GM23338 (cell line): ENCODE measurements around the gene SLCO3A1. TPM values are rescaled to one million over a fixed set of nuclear protein-coding genes. Genes with fewer than 3 reads are reported as not detected.

Source experiments
- ATAC-seq: fragments of 200-7000 bp; cut with Tn5 transposase; 3 replicates; pipeline ENCODE4 v1.9.1; 2020
- DNase-seq: peaks from one replicate; pipeline ENCODE4 v3.0.0-alpha.2; 2015; ENCODE audit warnings: low spot score
- H2AFZ ChIP-seq: fragments of 200-600 bp; sonication (generic); 2 replicates; pipeline ENCODE4 v1.8.0; 2016; ENCODE audit warnings: antibody characterized with exemption, mild to moderate bottlenecking, moderate library complexity
- H3F3A ChIP-seq: fragments of 200-600 bp; sonication (generic); replicated peaks from 2 replicates; pipeline ENCODE4 v1.8.0; 2017; ENCODE audit warnings: antibody characterized with exemption, mixed run types, low read depth
- H3K27ac ChIP-seq: fragments of 200-600 bp; sonication (generic); 2 replicates; pipeline ENCODE4 v1.6.1; 2016; ENCODE audit warnings: low read depth
- H3K27me3 ChIP-seq: fragments of 200-600 bp; sonication (generic); 2 replicates; pipeline ENCODE4 v1.8.0; 2016; ENCODE audit warnings: mild to moderate bottlenecking, mixed run types, moderate library complexity; ENCODE audit not compliant: insufficient read depth
- H3K36me3 ChIP-seq: fragments of 200-600 bp; sonication (generic); 2 replicates; pipeline ENCODE4 v1.8.0; 2016; ENCODE audit warnings: mild to moderate bottlenecking; ENCODE audit not compliant: insufficient read depth
- H3K4me1 ChIP-seq: fragments of 200-600 bp; sonication (generic); 2 replicates; pipeline ENCODE4 v1.8.0; 2016; ENCODE audit warnings: mild to moderate bottlenecking, moderate library complexity; ENCODE audit not compliant: insufficient read depth
- H3K4me2 ChIP-seq: fragments of 200-600 bp; sonication (generic); 2 replicates; pipeline ENCODE4 v1.7.1; 2017; ENCODE audit warnings: mixed run types
- H3K4me3 ChIP-seq: fragments of 200-600 bp; sonication (generic); 2 replicates; pipeline ENCODE4 v1.6.1; 2016; ENCODE audit warnings: mixed run types
- H3K79me2 ChIP-seq: fragments of 200-600 bp; sonication (generic); replicated peaks from 2 replicates; pipeline ENCODE4 v1.8.0; 2017; ENCODE audit warnings: mild to moderate bottlenecking; ENCODE audit not compliant: insufficient read depth
- H3K9me2 ChIP-seq: fragments of 200-600 bp; sonication (generic); 2 replicates; pipeline ENCODE4 v1.8.0; 2017; ENCODE audit not compliant: insufficient read depth
- H4K20me1 ChIP-seq: fragments of 200-600 bp; sonication (generic); replicated peaks from 2 replicates; pipeline ENCODE4 v1.8.0; 2017; ENCODE audit warnings: mild to moderate bottlenecking; ENCODE audit not compliant: insufficient read depth
- H3K27ac Mint-ChIP-seq: 2 replicates; pipeline ENCODE4 v1.8.0; 2020; ENCODE audit warnings: inconsistent platforms, mild to moderate bottlenecking, moderate library complexity, mixed read lengths
- H3K27me3 Mint-ChIP-seq: 3 replicates; pipeline ENCODE4 v1.8.0; 2022; ENCODE audit warnings: low read depth, mild to moderate bottlenecking, moderate library complexity, mixed read lengths, inconsistent platforms; ENCODE audit not compliant: insufficient read depth, poor library complexity
- H3K36me3 Mint-ChIP-seq: 3 replicates; pipeline ENCODE4 v1.8.0; 2021; ENCODE audit warnings: low read depth, mild to moderate bottlenecking, inconsistent platforms, moderate library complexity, mixed read lengths
- H3K4me1 Mint-ChIP-seq: 3 replicates; pipeline ENCODE4 v1.8.0; 2020; ENCODE audit warnings: mild to moderate bottlenecking, inconsistent platforms, mixed read lengths
- H3K4me3 Mint-ChIP-seq: 3 replicates; pipeline ENCODE4 v1.8.0; 2021; ENCODE audit warnings: moderate library complexity, mild to moderate bottlenecking, inconsistent platforms, mixed read lengths
- H3K9me3 Mint-ChIP-seq: 3 replicates; pipeline ENCODE4 v1.8.0; 2020; ENCODE audit warnings: moderate library complexity, mild to moderate bottlenecking, inconsistent platforms, mixed read lengths
- ETS1 ChIP-seq: IDR thresholded peaks from 2 replicates; pipeline ENCODE4 v1.6.1; 2016; ENCODE audit warnings: antibody characterized with exemption
- EZH2 ChIP-seq: fragments of 200-600 bp; sonication (generic); IDR thresholded peaks from one replicate; pipeline ENCODE4 v1.8.0; 2017; ENCODE audit warnings: antibody characterized with exemption, mild to moderate bottlenecking, low read depth; ENCODE audit not compliant: unreplicated experiment
- EZH2phosphoT487 ChIP-seq: fragments of 200-600 bp; sonication (generic); IDR thresholded peaks from one replicate; pipeline ENCODE4 v1.8.1; 2018; ENCODE audit warnings: antibody characterized with exemption; ENCODE audit not compliant: unreplicated experiment
- JUNB ChIP-seq: IDR thresholded peaks from one replicate; pipeline ENCODE4 v1.6.1; 2016; ENCODE audit warnings: antibody characterized with exemption; ENCODE audit not compliant: unreplicated experiment
- NANOG ChIP-seq: IDR thresholded peaks from 2 replicates; pipeline ENCODE4 v1.6.1; 2016; ENCODE audit warnings: antibody characterized with exemption, borderline replicate concordance
- POLR2AphosphoS5 ChIP-seq: IDR thresholded peaks from 2 replicates; pipeline ENCODE4 v1.6.1; 2016; ENCODE audit warnings: antibody characterized with exemption, low read depth
- REST ChIP-seq: IDR thresholded peaks from one replicate; pipeline ENCODE4 v1.6.1; 2018; ENCODE audit warnings: antibody characterized with exemption; ENCODE audit not compliant: unreplicated experiment
- STAT1 ChIP-seq: IDR thresholded peaks from one replicate; pipeline ENCODE4 v1.6.1; 2016; ENCODE audit warnings: antibody characterized with exemption; ENCODE audit not compliant: unreplicated experiment
- ZNF114 ChIP-seq: fragments of 250-450 bp; sonication (Bioruptor Pico); IDR thresholded peaks from 2 replicates; pipeline ENCODE4 v1.5.0; 2020; ENCODE audit warnings: mild to moderate bottlenecking, moderate library complexity
- ZNF331 ChIP-seq: fragments of 250-450 bp; sonication (Bioruptor Pico); IDR thresholded peaks from 2 replicates; pipeline ENCODE4 v1.5.0; 2020; ENCODE audit warnings: low read depth, mild to moderate bottlenecking, moderate library complexity
- ZNF462 ChIP-seq: fragments of 250-450 bp; sonication (Bioruptor Pico); IDR thresholded peaks from 2 replicates; pipeline ENCODE4 v1.5.0; 2020; ENCODE audit warnings: mild to moderate bottlenecking, moderate library complexity
- polyA plus RNA-seq: library from polyadenylated mRNA; unstranded; fragments of >200 nt; fragmentation: Nextera tagmentation; extraction: Ambion mirVana; gene quantifications from 2 replicates; pipeline ENCODE4 v1.2.1, GENCODE V29; 2016
- total RNA-seq: library from RNA; depleted of rRNA; stranded (reverse); fragments of >200 nt; shearing (Covaris generic); gene quantifications from 2 replicates; pipeline ENCODE4 v1.2.3, GENCODE V29; 2014

SLCO3A1 gene
- total and polyA plus RNA-seq, 2 experiments from 2014 or later: 7.3 to 9.4 TPM

GRCh38 chr15:92155934-92156333 lies 302.4 kb downstream of the SLCO3A1 start (continued):
- no peak for TF ChIP-seq EZH2phosphoT487
- TF ChIP-seq JUNB: no peak

GRCh38 chr15:92157666-92158298 lies 304.3 kb downstream of the SLCO3A1 start:
- ATAC-seq (no peak), DNase-seq (no peak)
- Histone ChIP-seq H3K4me1 (peaks cover 38% of the 10 kb centered on the region), H3K79me2 (no peaks in the 10 kb centered on the region), H3K4me2 (0 out of 2 replicates have a peak overlapping the region, but pooled peaks have one; percentile 33), H3K27me3 (no peaks in the 10 kb centered on the region), H3K36me3 (no peaks in the 10 kb centered on the region), H4K20me1 (no peaks in the 10 kb centered on the region), H3F3A (no peaks in the 10 kb centered on the region), H3K4me3 (no peak overlapping the region), H3K9me2 (no peaks in the 10 kb centered on the region), H2AFZ (no peak overlapping the region), H3K27ac (peak overlapping the region; percentile 60)
- no peaks in the 10 kb centered on the region for H3K9me3 Mint-ChIP-seq
- peaks cover 2% of the 10 kb centered on the region; the same call in 2 of the 3 replicates for H3K36me3 Mint-ChIP-seq
- peaks cover 46% of the 10 kb centered on the region for H3K4me1 Mint-ChIP-seq
- no peak overlapping the region; the same call in 2 of the 3 replicates for H3K4me3 Mint-ChIP-seq
- peak overlapping the region; percentile 60 for H3K27ac Mint-ChIP-seq
- TF ChIP-seq ZNF114 (CRISPR knock-in tag) (no peak), ZNF462 (CRISPR knock-in tag) (no peak), ZNF331 (no peak), EZH2phosphoT487 (no peak), JUNB (no peak), EZH2 (no peak), POLR2AphosphoS5 (no peak), REST (no peak), ETS1 (no peak), NANOG (no peak), STAT1 (no peak)
- peaks cover 15% of the 10 kb centered on the region for H3K27me3 Mint-ChIP-seq
